OCI-LY3 (cell line): Measurements from ENCODE around the gene SFXN5.

Experiments used
- H2AFZ ChIP-seq: fragments of 200-600, 300-600 bp; shearing (Covaris generic); 2 replicates; pipeline ENCODE4 v1.6.0; 2014; ENCODE audit warnings: antibody characterized with exemption, low read depth, low read length
- H3K27ac ChIP-seq: fragments of 200-600, 300-600 bp; sonication (generic); 2 replicates; pipeline ENCODE4 v1.5.1; 2014; ENCODE audit warnings: mild to moderate bottlenecking, low read length, moderate library complexity, mixed read lengths
- H3K27me3 ChIP-seq: fragments of 200-600, 300-600 bp; sonication (generic); 2 replicates; pipeline ENCODE4 v1.6.1; 2014; ENCODE audit warnings: low read depth, low read length, mixed read lengths
- H3K36me3 ChIP-seq: fragments of 200-600, 300-600 bp; sonication (generic); replicated peaks from 2 replicates; pipeline ENCODE3; 2014; ENCODE audit warnings: low read depth, low read length, mixed read lengths
- H3K4me1 ChIP-seq: fragments of 300-600, 200-600 bp; sonication (generic); 2 replicates; pipeline ENCODE4 v1.6.1; 2014; ENCODE audit warnings: low read length, mixed read lengths
- H3K4me2 ChIP-seq: fragments of 200-600, 300-600 bp; sonication (generic); 2 replicates; pipeline ENCODE4 v1.6.1; 2014; ENCODE audit warnings: low read length, mixed read lengths
- H3K4me3 ChIP-seq: fragments of 300-600, 200-600 bp; sonication (generic); 2 replicates; pipeline ENCODE4 v1.5.1; 2014; ENCODE audit warnings: antibody characterized with exemption, mild to moderate bottlenecking, low read length, moderate library complexity
- H3K79me2 ChIP-seq: fragments of 300-600, 200-600 bp; shearing (Covaris generic); 2 replicates; pipeline ENCODE4 v1.6.1; 2014; ENCODE audit warnings: mild to moderate bottlenecking, low read length, mixed read lengths
- H3K9ac ChIP-seq: fragments of 300-600, 200-600 bp; shearing (Covaris generic); 2 replicates; pipeline ENCODE4 v1.6.0; 2014; ENCODE audit warnings: mild to moderate bottlenecking, low read length, moderate library complexity
- H3K9me3 ChIP-seq: fragments of 200-600, 300-600 bp; shearing (Covaris generic); 2 replicates; pipeline ENCODE4 v1.6.1; 2014; ENCODE audit warnings: low read length, mixed read lengths; ENCODE audit not compliant: insufficient read depth
- H4K20me1 ChIP-seq: fragments of 200-600, 300-600 bp; sonication (generic); 2 replicates; pipeline ENCODE4 v1.6.1; 2016; ENCODE audit warnings: low read length, mixed read lengths; ENCODE audit not compliant: insufficient read depth
- CTCF ChIP-seq: fragments of 200-600, 300-600 bp; sonication (generic); IDR thresholded peaks from 2 replicates; pipeline ENCODE4 v1.5.1; 2014; ENCODE audit warnings: antibody characterized with exemption, low read length, low read depth
- EZH2phosphoT487 ChIP-seq: fragments of 200-600 bp; shearing (Covaris generic); IDR thresholded peaks from 2 replicates; pipeline ENCODE4 v1.6.1; 2018; ENCODE audit warnings: antibody characterized with exemption, mixed run types, low read depth

The SFXN5 gene

GRCh38 chr2:73070643-73071359, 711 bp downstream of the SFXN5 start:
- TF ChIP-seq CTCF (no peak), EZH2phosphoT487 (no peak)
- H3K4me3 ChIP-seq = peak overlapping the region; percentile 85
- peak overlapping the region; percentile 16; the same call in 1 of the 2 replicates for H3K27ac ChIP-seq
- H3K4me1 ChIP-seq = peaks cover 9% of the 10 kb centered on the region
- H3K27me3 ChIP-seq = no peaks in the 10 kb centered on the region
- peak overlapping the region; percentile 95 for H3K9ac ChIP-seq
- H3K79me2 ChIP-seq = peaks cover 16% of the 10 kb centered on the region
- no peaks in the 10 kb centered on the region for H3K9me3 ChIP-seq
- H4K20me1 ChIP-seq = no peaks in the 10 kb centered on the region
- H3K36me3 ChIP-seq = peaks cover 3% of the 10 kb centered on the region
- H3K4me2 ChIP-seq = peak overlapping the region; percentile 88
- H2AFZ ChIP-seq = peak overlapping the region; percentile 73

GRCh38 chr2:73069855-73070642, 1.5 kb downstream of the SFXN5 start:
- Histone ChIP-seq H3K4me2 (peak overlapping the region; percentile 88), H3K79me2 (peaks cover 16% of the 10 kb centered on the region), H3K4me1 (peaks cover 9% of the 10 kb centered on the region), H4K20me1 (no peaks in the 10 kb centered on the region), H3K9me3 (no peaks in the 10 kb centered on the region), H2AFZ (peak overlapping the region; percentile 73; the same call in 1 of the 2 replicates), H3K4me3 (peak overlapping the region; percentile 85), H3K27me3 (no peaks in the 10 kb centered on the region), H3K9ac (peak overlapping the region; percentile 95), H3K27ac (no peak overlapping the region), H3K36me3 (peaks cover 3% of the 10 kb centered on the region)
- TF ChIP-seq CTCF = no peak
- TF ChIP-seq EZH2phosphoT487 = no peak

- Histone ChIP-seq H3K27ac (no peak overlapping the region), H3K27me3 (no peaks in the 10 kb centered on the region), H3K4me1 (peaks cover 9% of the 10 kb centered on the region), H3K9me3 (no peaks in the 10 kb centered on the region), H2AFZ (no peak overlapping the region), H3K4me2 (peak overlapping the region; percentile 88), H3K36me3 (peaks cover 3% of the 10 kb centered on the region), H3K9ac (peak overlapping the region; percentile 95; the same call in 1 of the 2 replicates), H4K20me1 (no peaks in the 10 kb centered on the region), H3K4me3 (peak overlapping the region; percentile 85), H3K79me2 (peaks cover 16% of the 10 kb centered on the region)
- TF ChIP-seq EZH2phosphoT487 = no peak
- TF ChIP-seq CTCF = no peak
Measured at GRCh38 chr2:73069041-73069854, 2.3 kb downstream of the SFXN5 start.

GRCh38 chr2:73068147-73068546, 3.4 kb downstream of the SFXN5 start:
- H3K27ac ChIP-seq = no peak overlapping the region
- H3K4me3 ChIP-seq = no peak overlapping the region
- peaks cover 3% of the 10 kb centered on the region for H3K36me3 ChIP-seq
- H3K4me1 ChIP-seq = peaks cover 9% of the 10 kb centered on the region
- no peaks in the 10 kb centered on the region for H3K9me3 ChIP-seq
- H4K20me1 ChIP-seq = no peaks in the 10 kb centered on the region
- TF ChIP-seq EZH2phosphoT487 (no peak), CTCF (no peak)
- H3K4me2 ChIP-seq = no peak overlapping the region
- peaks cover 16% of the 10 kb centered on the region for H3K79me2 ChIP-seq
- no peaks in the 10 kb centered on the region for H3K27me3 ChIP-seq
- H2AFZ ChIP-seq = no peak overlapping the region
- H3K9ac ChIP-seq = no peak overlapping the region
